Heart left ventricle (tissue), 16 donors: ENCODE data around the gene GAK. TPM values are rescaled to one million over a fixed set of nuclear protein-coding genes. Genes with fewer than 3 reads are reported as not detected.

ENCODE experiments used
- ATAC-seq, 4 donors: fragments of 200-7000 bp; cut with Tn5 transposase; one replicate each; pipeline ENCODE4 v1.9.1; 2020 to 2022; ENCODE audit warnings: moderate library complexity in 4 of 4, mild to moderate bottlenecking in 3 of 4, moderate number of reproducible peaks in 1 of 4
- DNase-seq, 5 donors: peaks; one replicate each; pipeline ENCODE4 v3.0.0-alpha.2; 2020
- H3K27ac ChIP-seq, 12 donors: fragments of 200-600 bp; sonication (generic) in 4 of 12; one replicate each; pipeline versions ENCODE4 v1.5.0 to v1.8.0; 2016 to 2022; ENCODE audit warnings: mild to moderate bottlenecking in 2 of 12
- H3K27me3 ChIP-seq, 9 donors: fragments of 200-600 bp; sonication (generic) in 2 of 9; one replicate each; pipeline versions ENCODE4 v1.5.1 to v1.8.0; 2016 to 2022; ENCODE audit warnings: mild to moderate bottlenecking in 3 of 9
- H3K36me3 ChIP-seq, 9 donors: fragments of 200-600 bp; sonication (generic) in 2 of 9; one replicate each; pipeline versions ENCODE4 v1.5.0 to v1.8.0; 2018 to 2022; ENCODE audit warnings: mild to moderate bottlenecking in 2 of 9
- H3K4me1 ChIP-seq, 12 donors: fragments of 200-600 bp; sonication (generic) in 4 of 12; one replicate each; pipeline versions ENCODE4 v1.5.0 to v1.8.0; 2016 to 2022; ENCODE audit warnings: mild to moderate bottlenecking in 3 of 12
- H3K4me3 ChIP-seq, 12 donors: fragments of 200-600 bp; sonication (generic) in 4 of 12; one replicate each; pipeline versions ENCODE4 v1.5.0 to v1.8.0; 2017 to 2022; ENCODE audit warnings: mild to moderate bottlenecking in 9 of 12, moderate library complexity in 4 of 12
- H3K9me3 ChIP-seq, 12 donors: fragments of 200-600 bp; sonication (generic) in 4 of 12; one replicate each; pipeline versions ENCODE4 v1.5.0 to v1.8.0; 2016 to 2022; ENCODE audit warnings: mild to moderate bottlenecking in 1 of 12
- POLR2A ChIP-seq, 2 donors: fragments of 450-650 bp; IDR thresholded peaks; one replicate each; pipeline ENCODE4 v1.6.1; 2017; ENCODE audit warnings: antibody characterized with exemption in 2 of 2, mild to moderate bottlenecking in 2 of 2, moderate library complexity in 2 of 2
- WGBS, 4 donors: extraction: QIAGEN DNeasy Blood & Tissue Kit in 2 of 4; methylation state at CpG; one replicate each; pipeline versions ENCODE4 v1.1.5 to v1.1.7; 2013 to 2018; 5-methylcytosine and 5-hydroxymethylcytosine counted together
- intact Hi-C, 10 donors: fragments of 100-400 bp; cut with DNase I; formaldehyde crosslinking; loops; one replicate each; pipeline versions ENCODE4 v1.11.1 to v1.14.2; 2022
- polyA plus RNA-seq, 2 donors: library from polyadenylated mRNA; stranded (reverse); fragments of 200-250 nt; gene quantifications; one replicate each; pipeline ENCODE4 v1.2.3, GENCODE V29; 2013
- total RNA-seq, 9 donors: library from RNA; depleted of rRNA in 2 of 9; stranded (reverse); fragments of >200 nt in 2 of 9; fragmentation: NEBNext Ultra II Directional in 3 of 9; extraction: Animal tissue kit (Norgen Biotek cat#: 25700) in 3 of 9; gene quantifications; one replicate each; pipeline versions ENCODE4 v1.1.0 to v1.2.4, GENCODE V29; 2016 to 2023
- TF ChIP-seq, protein P1 (sequence below), 12 donors: fragments of 200-600 bp; sonication (generic) in 4 of 12; IDR thresholded peaks; one replicate each; pipeline versions ENCODE4 v1.5.0 to v1.8.0; 2018 to 2022; ENCODE audit warnings: antibody characterized with exemption in 12 of 12, mild to moderate bottlenecking in 5 of 12
- donor health status: ischemic (EF 13 %, LVEDD 7.1; RV severe dilation, severe dysfunction).
- donor health status: healthy with polysubstance abuse.
- donor health status: DM: no; HTN: yes; CAD: no.
- donor health status: DM: no; HTN: no; CAD: no.
- donor health status: ischemic (EF 25% LVEDD 6.9; RV normal size, moderate dysfunction).
- donor health status: ischemic (EF 25% LVEDD 5.7; RV mildly dilated, moderate dysfunction).
- donor health status: healthy.
- donor health status: DM: yes; HTN: yes; CAD: no.
- donor health status: ischemic (EF 35%, LVEDD 5.7; RV mildly dilated, moderate dysfunction).
- donor health status: nonischemic (EF 11% LVEDD 7.7; RV severe dilation, severe dysfunction).
- donor health status: DM: yes; HTN: yes; CAD: no.
- donor health status: PGD.
- donor health status: ischemic (EF 29% LVEDD 5.4; RV normal size, mild dysfunction).
- donor health status: nonischemic (EF 23%, LVEDD 6.1; RV moderate dilation, normal function).

Gene GAK
- total and polyA plus RNA-seq, 11 donors: 22.8 to 55.1 (median 33.8) TPM

DNA sequence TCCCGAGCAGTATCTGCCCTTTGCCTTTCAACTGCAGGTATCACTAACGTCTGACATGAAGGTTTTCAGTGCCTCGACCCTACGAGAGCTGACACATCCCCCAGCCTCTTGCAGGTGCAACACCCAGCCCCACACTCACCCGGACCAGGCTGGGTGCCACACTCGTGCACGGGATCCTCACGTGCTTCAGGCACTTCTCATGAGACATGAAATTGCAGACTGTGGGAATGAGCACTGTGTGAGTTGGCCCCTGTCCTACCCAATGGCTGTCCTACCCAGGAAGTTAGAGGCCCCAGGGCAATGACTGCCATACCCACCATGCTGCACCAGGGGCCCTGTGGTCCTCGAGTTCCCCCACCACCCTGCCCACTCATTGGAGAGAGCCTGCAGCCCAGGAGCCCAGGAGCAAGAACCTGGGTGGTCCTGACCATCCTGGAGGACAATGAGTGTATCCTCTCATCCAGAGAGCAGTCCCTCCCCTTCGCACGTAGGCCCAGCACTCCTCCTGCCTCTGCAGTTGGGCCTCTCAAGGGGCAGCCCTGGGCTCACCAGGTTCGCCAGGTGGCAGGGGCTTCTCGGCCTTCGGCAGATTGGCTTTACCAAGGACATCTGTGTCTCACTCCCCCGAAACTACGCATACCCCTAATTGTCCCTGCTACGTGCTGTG is 38.9 kb upstream of the GAK start:
- no peaks in the 10 kb centered on the region for H3K9me3 ChIP-seq
- no peak for ATAC-seq
- peaks cover 0 to 13% (median 0%) of the 10 kb centered on the region in 9 donors for H3K27me3 ChIP-seq
- TF ChIP-seq, protein P1, sequence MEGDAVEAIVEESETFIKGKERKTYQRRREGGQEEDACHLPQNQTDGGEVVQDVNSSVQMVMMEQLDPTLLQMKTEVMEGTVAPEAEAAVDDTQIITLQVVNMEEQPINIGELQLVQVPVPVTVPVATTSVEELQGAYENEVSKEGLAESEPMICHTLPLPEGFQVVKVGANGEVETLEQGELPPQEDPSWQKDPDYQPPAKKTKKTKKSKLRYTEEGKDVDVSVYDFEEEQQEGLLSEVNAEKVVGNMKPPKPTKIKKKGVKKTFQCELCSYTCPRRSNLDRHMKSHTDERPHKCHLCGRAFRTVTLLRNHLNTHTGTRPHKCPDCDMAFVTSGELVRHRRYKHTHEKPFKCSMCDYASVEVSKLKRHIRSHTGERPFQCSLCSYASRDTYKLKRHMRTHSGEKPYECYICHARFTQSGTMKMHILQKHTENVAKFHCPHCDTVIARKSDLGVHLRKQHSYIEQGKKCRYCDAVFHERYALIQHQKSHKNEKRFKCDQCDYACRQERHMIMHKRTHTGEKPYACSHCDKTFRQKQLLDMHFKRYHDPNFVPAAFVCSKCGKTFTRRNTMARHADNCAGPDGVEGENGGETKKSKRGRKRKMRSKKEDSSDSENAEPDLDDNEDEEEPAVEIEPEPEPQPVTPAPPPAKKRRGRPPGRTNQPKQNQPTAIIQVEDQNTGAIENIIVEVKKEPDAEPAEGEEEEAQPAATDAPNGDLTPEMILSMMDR (IDR thresholded peaks at IDR 0.05): no peak
- no peak for TF ChIP-seq POLR2A (IDR thresholded peaks at IDR 0.05)
- 81 to 87% (median 84%) methylated on average over 16 to 17 of the region's 17 CpGs for WGBS, 4 donors
- H3K36me3 ChIP-seq: peaks cover 0 to 10% (median 0%) of the 10 kb centered on the region in 9 donors
- intact Hi-C loops: loop anchor here in 1 of 10 donors (5.0 kb wide), 1 partner anchor 39 kb away; the partner anchor contains the start of genes GAK and TMEM175
- peaks cover 8 to 39% (median 20%) of the 10 kb centered on the region in 12 donors for H3K4me1 ChIP-seq
- H3K27ac ChIP-seq: no peak overlapping the region
- no peak overlapping the region for H3K4me3 ChIP-seq
- peak in 1 of 5 donors; percentile 46 for DNase-seq

- Histone ChIP-seq H3K36me3 (peaks cover 0 to 18% (median under 1%) of the 10 kb centered on the region in 9 donors), H3K9me3 (no peaks in the 10 kb centered on the region), H3K27me3 (peaks cover 0 to 13% (median 0%) of the 10 kb centered on the region in 9 donors), H3K4me3 (no peak overlapping the region), H3K27ac (no peak overlapping the region), H3K4me1 (peaks cover 8 to 39% (median 20%) of the 10 kb centered on the region in 12 donors)
- no peak for TF ChIP-seq POLR2A (IDR thresholded peaks at IDR 0.05)
- TF ChIP-seq, protein P1 (IDR thresholded peaks at IDR 0.05): no peak
- intact Hi-C loops: loop anchor here in 1 of 10 donors (5.0 kb wide), 1 partner anchor 38 kb away; the partner anchor contains the start of genes GAK and TMEM175
- peak in 1 of 5 donors; percentile 13 for DNase-seq
- no peak for ATAC-seq
- WGBS, 4 donors: 82 to 95% (median 93%) methylated on average over 11 to 25 of the region's 25 CpGs
These were observed 38.1 kb upstream of the GAK start for GRCh38 chr4:970046-970745.

DNA sequence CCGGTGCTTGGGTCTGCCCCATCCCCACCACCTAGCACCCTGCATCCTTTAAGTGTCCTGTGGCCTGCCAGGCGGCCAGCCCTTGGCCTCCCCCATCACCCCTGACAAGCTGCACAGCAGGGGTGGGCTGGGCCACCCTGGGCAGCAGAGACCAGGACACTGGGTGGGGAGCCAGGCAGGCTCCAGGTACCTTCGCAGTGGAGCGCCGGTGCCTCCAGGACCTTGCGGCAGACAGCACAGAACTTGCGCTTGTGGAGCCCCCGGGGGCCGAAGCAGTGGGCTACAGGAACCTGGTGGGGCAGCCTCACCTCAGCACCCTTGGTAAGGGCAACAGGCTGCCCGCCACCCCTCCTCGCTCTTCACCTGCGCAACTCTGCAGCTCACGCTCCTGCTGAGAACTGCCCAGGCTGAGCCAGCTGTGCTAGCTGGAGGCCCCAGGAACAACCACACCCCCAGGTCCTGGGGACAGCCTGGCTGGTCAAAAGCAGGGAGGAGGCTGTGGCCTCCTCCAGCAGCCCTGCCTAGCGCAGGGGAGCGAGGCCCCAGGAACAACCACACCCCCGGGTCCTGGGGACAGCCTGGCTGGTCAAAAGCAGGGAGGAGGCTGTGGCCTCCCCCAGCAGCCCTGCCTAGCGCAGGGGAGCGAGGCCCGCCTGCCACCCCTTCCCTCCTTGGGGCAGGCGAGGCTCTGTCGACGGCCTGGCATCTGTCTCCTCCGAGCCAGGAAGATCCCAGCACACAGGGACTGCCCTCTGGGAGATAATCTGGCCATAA is 36.7 kb upstream of the GAK start:
- Histone ChIP-seq H3K27ac (no peak overlapping the region), H3K27me3 (peaks cover 0 to 13% (median 0%) of the 10 kb centered on the region in 9 donors), H3K9me3 (no peaks in the 10 kb centered on the region), H3K4me1 (peaks cover 7 to 36% (median 18%) of the 10 kb centered on the region in 12 donors), H3K4me3 (no peak overlapping the region), H3K36me3 (peaks cover 0 to 30% (median 3%) of the 10 kb centered on the region in 9 donors)
- 84 to 90% (median 86%) methylated on average over 9 to 23 of the region's 23 CpGs for WGBS, 4 donors
- intact Hi-C loops: no loop called here
- DNase-seq (peak in 1 of 5 donors; percentile 62), ATAC-seq (no peak)
- TF ChIP-seq POLR2A (IDR thresholded peaks at IDR 0.05): no peak
- TF ChIP-seq, protein P1 (IDR thresholded peaks at IDR 0.05): no peak
